RPMI7951 (cell line): Measurements from ENCODE around the gene PIP5KL1. TPM values are rescaled to one million over a fixed set of nuclear protein-coding genes. Genes with fewer than 3 reads are reported as not detected.

Experiments
- DNase-seq: peaks from one replicate; pipeline ENCODE4 v3.0.0-alpha.2; 2012; ENCODE audit warnings: low read depth
- total RNA-seq: library from RNA; depleted of rRNA; stranded (reverse); fragments of >200 nt; shearing (Covaris generic); gene quantifications from 2 replicates; pipeline ENCODE4 v1.2.3, GENCODE V29; 2014

The PIP5KL1 gene
- total RNA-seq, 1 experiment from 2014 or later: 0.24 TPM

DNA sequence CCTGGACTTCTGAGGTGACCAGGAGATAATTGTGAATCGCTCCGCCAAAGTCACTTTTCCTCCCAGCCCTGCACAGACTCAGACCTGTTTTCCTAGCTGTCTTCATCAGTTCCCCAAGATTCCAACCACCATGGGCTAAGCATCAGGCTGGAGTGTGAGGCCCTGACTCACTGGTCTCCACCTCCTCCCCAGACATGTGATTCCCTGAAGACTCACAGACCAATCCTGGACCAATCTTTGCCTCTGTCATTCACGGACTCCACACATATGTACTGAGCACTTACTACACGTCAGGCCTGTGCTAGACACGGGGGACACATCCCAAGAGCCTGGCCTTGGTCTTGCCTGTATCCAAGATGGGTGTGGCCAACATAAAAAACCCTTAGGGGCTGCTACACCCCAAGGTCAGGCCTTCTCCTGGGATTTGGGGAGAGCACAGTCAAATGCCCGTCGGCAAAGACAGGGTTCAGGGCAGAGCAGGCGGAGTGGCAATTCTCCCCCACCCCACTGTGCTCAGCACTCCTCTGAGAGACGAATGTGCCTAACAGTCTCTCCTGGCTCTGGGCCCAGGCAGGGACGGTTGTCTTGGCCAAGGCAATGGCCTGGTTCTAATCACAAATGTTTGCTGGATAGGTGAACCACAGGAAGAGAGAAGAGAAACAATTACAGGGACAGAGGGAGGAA, 38.3 kb upstream of the PIP5KL1 start:
- DNase-seq: peak; percentile 75

DNA sequence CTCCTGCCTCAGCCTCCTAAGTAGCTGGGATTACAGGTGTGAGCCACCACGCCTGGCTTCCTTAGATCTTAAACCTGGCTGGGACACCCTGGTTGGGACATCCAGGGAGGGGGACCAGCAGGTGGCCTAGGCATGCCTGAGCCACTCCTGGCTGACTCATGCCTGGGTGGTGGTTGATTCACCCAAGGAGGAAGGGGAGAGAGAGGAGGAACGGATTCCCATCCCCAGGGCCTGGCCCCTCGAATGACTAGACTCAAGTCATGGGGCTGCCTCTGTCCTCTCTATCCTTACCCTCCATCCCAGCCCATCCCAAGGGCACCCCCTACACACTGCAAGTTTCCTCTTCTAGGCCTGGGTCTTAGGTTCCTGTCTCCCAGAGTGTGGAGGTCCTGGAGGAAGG, 37.5 kb upstream of the PIP5KL1 start:
- DNase-seq: peak; percentile 63

GRCh38 chr9:127967151-127967809, 36.7 kb upstream of the PIP5KL1 start:
- DNase-seq: no peak

GRCh38 chr9:127966416-127967150, 36.0 kb upstream of the PIP5KL1 start:
- DNase-seq: no peak

DNA sequence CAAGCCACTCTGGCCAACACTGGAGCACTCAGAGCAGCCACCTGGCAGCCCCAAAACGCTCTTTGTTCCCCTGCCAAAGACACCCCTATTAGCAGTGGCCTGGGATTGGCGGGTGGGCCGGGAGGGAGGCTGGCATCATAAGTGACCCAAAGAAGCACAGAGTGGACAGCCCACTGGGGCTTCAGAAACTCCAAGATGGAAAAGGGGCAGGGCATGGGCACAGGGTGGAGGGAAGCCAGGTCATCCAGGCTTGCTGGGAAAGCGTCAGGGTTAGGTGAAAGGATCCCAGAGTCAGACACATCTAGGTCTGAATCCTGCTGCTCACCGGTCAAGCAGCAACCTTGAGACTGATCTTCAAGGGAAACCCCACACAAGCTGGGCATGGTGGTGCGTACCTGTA, 35.4 kb upstream of the PIP5KL1 start:
- DNase-seq: no peak

DNA sequence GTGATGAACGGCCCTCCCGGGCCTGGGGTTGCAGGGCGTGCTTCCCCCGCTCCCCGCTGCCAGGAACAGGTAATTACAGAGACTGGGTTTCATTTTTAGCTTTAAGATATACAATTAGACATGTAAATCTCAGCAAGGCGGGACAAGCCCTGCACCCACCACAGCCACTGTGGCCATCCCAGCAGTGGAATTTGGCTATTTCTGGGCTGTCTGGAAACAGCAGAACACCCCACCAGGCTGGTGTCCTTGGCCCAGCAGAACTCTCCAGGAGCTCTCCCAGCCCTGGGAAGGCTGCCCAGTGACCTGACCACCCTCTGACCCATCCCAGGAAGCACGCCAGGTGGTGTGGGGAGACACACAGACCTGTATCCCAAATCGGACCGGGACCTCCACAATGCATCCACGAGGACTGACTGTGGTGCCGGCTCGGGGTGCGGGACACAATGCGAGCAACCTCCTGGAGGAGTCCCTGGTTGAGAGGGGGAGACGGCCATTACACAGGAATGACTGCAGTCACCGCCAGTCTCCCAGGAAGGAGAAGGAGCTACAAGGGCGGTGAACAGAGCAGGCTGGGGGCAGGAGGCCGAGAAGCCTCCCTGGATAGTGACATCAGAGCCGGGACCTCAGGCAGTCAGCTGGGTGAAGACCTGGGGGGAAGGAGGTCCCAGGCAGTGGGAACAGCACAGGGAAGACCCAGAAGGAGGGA, 32.9 kb upstream of the PIP5KL1 start:
- DNase-seq: no peak

DNA sequence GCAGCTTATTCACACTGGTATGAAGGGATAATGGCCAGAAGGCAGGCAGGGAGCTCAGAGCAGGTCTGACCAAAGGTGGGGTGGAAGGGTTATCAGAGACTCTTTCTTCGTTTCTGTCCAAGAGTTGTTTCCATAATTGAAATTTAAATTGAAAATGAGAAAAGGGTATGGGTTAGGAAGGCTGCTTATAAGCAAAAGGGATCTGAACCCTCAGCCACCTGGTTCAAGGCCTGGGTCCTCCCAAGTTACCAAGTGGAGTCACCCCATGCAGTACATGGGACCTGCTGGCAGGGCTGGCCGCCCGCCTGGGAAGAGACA, 32.4 kb upstream of the PIP5KL1 start:
- no peak for DNase-seq

- DNase-seq: no peak
Measured at GRCh38 chr9:127962278-127962677, 31.7 kb upstream of the PIP5KL1 start.

- no peak for DNase-seq
Measured at GRCh38 chr9:127961613-127962155, 31.1 kb upstream of the PIP5KL1 start.

DNA sequence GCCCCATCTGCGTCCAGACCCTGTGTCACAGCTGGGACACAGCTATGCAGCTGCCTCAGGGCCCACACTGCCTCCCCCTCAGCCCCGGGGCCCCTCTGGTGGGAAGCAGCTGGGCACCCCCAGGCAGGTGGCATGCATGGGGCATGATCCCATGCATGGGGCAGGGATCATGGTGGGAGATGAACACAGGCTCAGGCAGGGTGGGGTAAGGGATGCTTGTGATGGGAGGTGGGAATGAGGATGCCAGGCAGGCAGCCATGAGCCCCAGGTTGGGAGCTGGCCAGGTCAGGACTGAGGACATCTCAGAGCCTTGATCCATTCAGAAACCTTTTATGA, 30.5 kb upstream of the PIP5KL1 start:
- no peak for DNase-seq

- no peak for DNase-seq
Measured at GRCh38 chr9:127960410-127961154, 30.0 kb upstream of the PIP5KL1 start.

DNA sequence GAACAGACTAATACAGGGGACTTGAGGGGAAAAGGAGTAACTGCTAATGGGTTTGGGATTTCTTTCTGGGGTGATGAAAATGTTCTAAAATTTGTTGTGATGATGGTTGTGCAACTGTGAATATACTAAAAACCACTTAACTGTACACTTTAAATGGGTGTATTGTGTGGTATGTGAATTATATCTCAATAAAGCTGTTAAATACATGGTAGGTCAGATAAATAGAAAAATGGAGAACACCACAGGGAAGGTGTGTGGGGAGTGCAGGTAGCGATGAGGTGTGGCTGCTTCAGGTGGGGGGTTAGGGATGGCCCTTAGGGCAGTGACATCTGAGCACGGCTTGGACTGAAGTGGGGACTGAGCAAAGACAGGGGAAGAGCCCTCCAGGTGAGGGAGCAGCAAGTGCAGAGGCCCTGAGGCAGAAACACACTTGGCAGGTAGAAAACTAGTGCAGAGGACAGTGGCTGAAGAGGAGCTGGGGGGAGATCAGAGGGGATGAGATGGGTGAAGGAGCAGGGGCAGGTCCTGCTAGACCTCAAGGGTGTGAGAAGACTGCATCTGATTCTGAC, 29.3 kb upstream of the PIP5KL1 start:
- no peak for DNase-seq

DNA sequence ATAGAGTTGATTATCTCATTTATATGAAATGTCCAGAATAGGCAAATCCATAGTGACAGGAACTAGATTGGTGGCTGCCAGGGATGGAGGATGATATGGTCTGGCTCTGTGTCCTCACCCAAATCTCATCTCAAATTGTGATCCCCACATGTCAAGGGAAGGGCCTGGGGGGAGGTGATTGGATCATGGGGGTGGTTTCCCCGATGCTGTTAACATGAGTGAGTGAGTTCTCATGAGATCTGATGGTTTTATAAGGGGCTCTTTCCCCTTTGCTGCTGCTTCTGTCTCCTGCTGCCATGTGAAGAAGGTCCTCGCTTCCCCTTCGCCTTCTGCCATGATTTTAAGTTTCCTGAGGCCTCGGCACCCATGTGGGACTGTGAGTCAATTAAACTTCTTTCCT, 28.8 kb upstream of the PIP5KL1 start:
- no peak for DNase-seq

DNA sequence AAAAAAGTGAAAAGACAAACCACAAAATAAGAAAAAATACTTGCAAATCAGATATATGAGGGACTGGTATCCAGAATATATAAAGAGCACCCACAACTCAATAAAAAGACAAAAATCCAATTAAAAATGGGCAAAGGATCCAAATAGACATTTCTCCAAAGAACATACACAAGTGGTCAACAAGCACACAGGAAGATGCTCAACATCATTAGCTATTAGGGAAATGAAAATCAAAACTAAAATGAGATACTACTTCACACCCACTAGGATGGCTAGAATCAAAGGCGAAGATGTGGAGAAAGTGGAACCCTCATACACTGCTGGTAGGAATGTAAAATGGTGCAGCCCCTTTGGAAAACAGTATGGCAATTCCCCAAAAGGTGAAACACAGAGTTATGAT, 28.2 kb upstream of the PIP5KL1 start:
- no peak for DNase-seq

DNA sequence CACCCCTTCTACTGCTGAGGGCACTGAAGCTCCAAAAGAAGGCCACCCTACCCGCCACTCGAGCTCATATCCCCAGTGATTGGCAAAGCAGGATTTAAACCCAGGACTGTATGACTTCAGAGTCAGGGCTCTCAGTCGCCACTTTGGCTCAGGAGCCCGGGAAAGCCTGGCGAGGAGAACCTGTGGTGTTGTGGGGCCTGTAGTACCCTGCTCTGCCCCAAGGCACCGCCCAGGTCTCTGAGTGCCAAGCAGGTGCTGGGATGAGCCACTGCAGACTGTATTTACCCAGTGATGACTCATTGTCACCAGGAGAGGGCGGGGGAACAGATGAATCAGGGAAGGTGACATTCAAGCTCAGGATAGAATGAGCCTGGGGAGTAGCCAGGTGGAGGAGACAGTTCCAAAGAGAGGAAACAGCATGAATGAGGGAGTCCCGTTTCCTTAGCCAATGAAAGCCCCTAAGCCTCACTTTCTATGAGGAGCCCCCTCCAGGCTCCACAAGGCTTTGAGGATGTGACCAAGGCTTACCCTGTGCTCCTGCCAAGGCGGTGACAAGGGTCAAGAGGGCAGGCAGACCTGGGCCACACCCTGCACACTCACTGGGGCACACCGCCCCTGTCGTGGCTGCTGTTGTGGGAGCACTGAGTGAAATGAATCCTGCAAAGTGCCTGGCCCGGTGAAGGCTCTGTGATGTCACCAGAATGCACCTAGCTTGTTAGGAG, 24.9 kb upstream of the PIP5KL1 start:
- DNase-seq: no peak

DNA sequence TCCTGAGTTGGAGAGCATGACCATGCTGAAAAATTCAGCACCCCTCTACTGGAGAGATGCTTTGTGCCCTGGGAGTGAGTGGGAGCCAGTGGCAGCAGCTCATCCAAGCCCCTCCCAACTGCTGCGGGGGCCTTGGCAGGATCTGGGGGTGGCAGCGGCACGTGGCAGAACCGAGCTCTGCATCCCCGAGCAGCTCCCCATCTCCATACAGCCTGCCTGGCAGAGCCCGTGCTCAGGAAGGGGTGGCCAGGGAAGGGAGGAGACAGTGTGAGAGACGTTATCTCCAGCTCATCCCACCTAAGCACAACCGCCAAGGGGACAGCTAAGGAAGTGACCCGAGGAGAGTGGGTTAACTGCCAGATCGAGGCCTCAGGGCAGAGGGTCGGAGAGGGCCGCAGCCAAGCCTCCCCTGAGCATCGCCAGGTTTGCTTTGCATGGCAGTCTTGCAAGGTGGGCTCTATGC, 24.3 kb upstream of the PIP5KL1 start:
- DNase-seq: no peak

- no peak for DNase-seq
Measured at GRCh38 chr9:127953768-127954505, 23.4 kb upstream of the PIP5KL1 start.

DNA sequence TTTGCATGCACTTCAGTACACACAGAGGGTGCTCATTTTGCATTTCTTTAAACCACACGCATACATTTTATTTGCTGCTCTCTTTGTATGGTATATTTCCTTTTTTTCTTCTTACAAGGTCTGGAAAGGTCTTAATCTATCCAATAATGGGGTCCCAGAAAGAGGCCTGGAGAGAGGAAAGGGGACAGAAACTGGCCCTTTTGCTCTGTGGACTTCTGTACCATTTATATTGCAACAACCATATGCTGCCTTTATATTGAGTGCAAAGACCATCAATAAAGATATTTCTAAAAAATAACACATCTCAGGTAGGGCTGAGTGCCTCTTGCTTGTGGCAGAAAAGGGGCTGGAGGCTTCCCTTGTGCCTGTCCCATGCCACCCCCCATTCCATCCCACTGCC, 22.6 kb upstream of the PIP5KL1 start:
- no peak for DNase-seq

GRCh38 chr9:127950513-127951289, 20.1 kb upstream of the PIP5KL1 start:
- no peak for DNase-seq
